ENCODE measurements around the gene ATP11B. TPM values are rescaled to one million over a fixed set of nuclear protein-coding genes. Genes with fewer than 3 reads are reported as not detected.

Gene ATP11B
- total and polyA plus RNA-seq, 7 donors = 4.0 to 23.9 (median 18.8) TPM

GRCh38 chr3:182879031-182879611 lies 85.8 kb downstream of the ATP11B start:
- TF ChIP-seq, protein P1, sequence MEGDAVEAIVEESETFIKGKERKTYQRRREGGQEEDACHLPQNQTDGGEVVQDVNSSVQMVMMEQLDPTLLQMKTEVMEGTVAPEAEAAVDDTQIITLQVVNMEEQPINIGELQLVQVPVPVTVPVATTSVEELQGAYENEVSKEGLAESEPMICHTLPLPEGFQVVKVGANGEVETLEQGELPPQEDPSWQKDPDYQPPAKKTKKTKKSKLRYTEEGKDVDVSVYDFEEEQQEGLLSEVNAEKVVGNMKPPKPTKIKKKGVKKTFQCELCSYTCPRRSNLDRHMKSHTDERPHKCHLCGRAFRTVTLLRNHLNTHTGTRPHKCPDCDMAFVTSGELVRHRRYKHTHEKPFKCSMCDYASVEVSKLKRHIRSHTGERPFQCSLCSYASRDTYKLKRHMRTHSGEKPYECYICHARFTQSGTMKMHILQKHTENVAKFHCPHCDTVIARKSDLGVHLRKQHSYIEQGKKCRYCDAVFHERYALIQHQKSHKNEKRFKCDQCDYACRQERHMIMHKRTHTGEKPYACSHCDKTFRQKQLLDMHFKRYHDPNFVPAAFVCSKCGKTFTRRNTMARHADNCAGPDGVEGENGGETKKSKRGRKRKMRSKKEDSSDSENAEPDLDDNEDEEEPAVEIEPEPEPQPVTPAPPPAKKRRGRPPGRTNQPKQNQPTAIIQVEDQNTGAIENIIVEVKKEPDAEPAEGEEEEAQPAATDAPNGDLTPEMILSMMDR (IDR thresholded peaks at IDR 0.05) = no peak
- no peaks in the 10 kb centered on the region for H3K4me1 ChIP-seq
- ATAC-seq (no peak), DNase-seq (no peak)
- H3K4me3 ChIP-seq = no peak overlapping the region
- 94% methylated on average over 1 of the region's 1 CpG for WGBS, 3 donors
- peaks cover 3 to 95% of the 10 kb centered on the region in 2 donors for H3K36me3 ChIP-seq (ENCODE audit: insufficient read depth in 1 of 2, low read depth in 1 of 2)
- H3K27ac ChIP-seq = no peak overlapping the region
- no peaks in the 10 kb centered on the region for H3K27me3 ChIP-seq (ENCODE audit: insufficient read depth in 3 of 3, low read length in 2 of 3)
- no peaks in the 10 kb centered on the region for H3K9me3 ChIP-seq
- intact Hi-C loops (cut with DNase I) = no loop called here

DNA sequence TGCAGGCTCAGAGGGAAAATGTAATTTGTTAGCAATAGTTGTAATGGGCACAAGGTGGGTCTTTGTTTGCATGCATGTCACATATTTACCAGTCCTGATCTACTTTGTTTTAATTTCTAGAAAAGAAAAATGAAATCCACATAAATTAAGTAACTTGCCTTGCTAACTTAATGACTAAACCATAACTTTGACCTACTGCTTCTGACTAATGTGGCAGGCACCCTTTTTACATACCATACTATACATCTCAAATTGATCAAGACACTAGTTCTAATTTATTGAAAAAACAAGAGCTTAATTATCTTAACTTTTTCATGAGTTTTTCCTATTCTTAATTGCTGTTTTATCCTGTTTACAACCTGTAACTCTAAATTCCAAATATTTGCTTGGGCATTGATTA lies 93.2 kb downstream of the ATP11B start:
- H3K9me3 ChIP-seq = no peaks in the 10 kb centered on the region
- H3K36me3 ChIP-seq (ENCODE audit: insufficient read depth in 1 of 2, low read depth in 1 of 2) = peaks cover 0 to 97% of the 10 kb centered on the region in 2 donors
- DNase-seq = no peak
- H3K27me3 ChIP-seq (ENCODE audit: insufficient read depth in 3 of 3, low read length in 2 of 3) = no peaks in the 10 kb centered on the region
- TF ChIP-seq, protein P1 (IDR thresholded peaks at IDR 0.05) = no peak
- H3K4me3 ChIP-seq = no peak overlapping the region
- no peaks in the 10 kb centered on the region for H3K4me1 ChIP-seq
- intact Hi-C loops (cut with DNase I) = no loop called here
- H3K27ac ChIP-seq = no peak overlapping the region
- ATAC-seq = no peak

GRCh38 chr3:182889948-182890629 lies 96.8 kb downstream of the ATP11B start:
- Histone ChIP-seq H3K36me3 (ENCODE audit: insufficient read depth in 1 of 2, low read depth in 1 of 2) (peaks cover 3 to 85% of the 10 kb centered on the region in 2 donors), H3K4me1 (no peaks in the 10 kb centered on the region), H3K27ac (no peak overlapping the region), H3K9me3 (no peaks in the 10 kb centered on the region), H3K27me3 (ENCODE audit: insufficient read depth in 3 of 3, low read length in 2 of 3) (no peaks in the 10 kb centered on the region), H3K4me3 (no peak overlapping the region)
- TF ChIP-seq, protein P1 (IDR thresholded peaks at IDR 0.05) = no peak
- 53 to 76% (median 55%) methylated on average over 3 of the region's 3 CpGs for WGBS, 3 donors
- DNase-seq (no peak), ATAC-seq (no peak)
- intact Hi-C loops (cut with DNase I) = no loop called here

GRCh38 chr3:182891364-182891763 lies 98.1 kb downstream of the ATP11B start:
- TF ChIP-seq, protein P1 (IDR thresholded peaks at IDR 0.05) = no peak

More at GRCh38 chr3:182891364-182891763, 98.1 kb downstream of the ATP11B start:
- Histone ChIP-seq H3K9me3 (no peaks in the 10 kb centered on the region), H3K4me3 (no peak overlapping the region), H3K36me3 (ENCODE audit: insufficient read depth in 1 of 2, low read depth in 1 of 2) (peaks cover 3 to 76% of the 10 kb centered on the region in 2 donors), H3K4me1 (no peaks in the 10 kb centered on the region), H3K27ac (no peak overlapping the region), H3K27me3 (ENCODE audit: insufficient read depth in 3 of 3, low read length in 2 of 3) (no peaks in the 10 kb centered on the region)
- WGBS, 3 donors = 95 to 100% (median 99%) methylated on average over 1 of the region's 1 CpG
- ATAC-seq (no peak), DNase-seq (no peak)
- intact Hi-C loops (cut with DNase I) = no loop called here
